ENCODE data around the gene BCKDHB. TPM values are rescaled to one million over a fixed set of nuclear protein-coding genes. Genes with fewer than 3 reads are reported as not detected.

Gene BCKDHB
- polyA plus RNA-seq, 2 of the 4 experiments (the other 2 are of a cell fraction) = 7.7 to 15.0 TPM

- ATAC-seq (no peak), DNase-seq (ENCODE audit: low read depth in 1 of 2, low spot score in 1 of 2) (no peak), FAIRE-seq (no peak)
- ChIA-PET POLR2A (interaction anchor here (0.6 kb wide), 1 partner anchor 40 kb away, joined by 4 read pairs; no protein-coding TSS in a partner anchor), CTCF (no interaction called here)
- 100% methylated on average over 1 of the region's 1 CpG for WGBS (ENCODE audit: missing lambda C conversion rate)
- TF ChIP-seq ZC3H11A (IDR thresholded peaks at IDR 0.05) (no peak), SMC3 (IDR thresholded peaks at IDR 0.05) (no peak), RCOR1 (IDR thresholded peaks at IDR 0.05; ENCODE audit: low read depth, low read length) (no peak), RNF2 (IDR thresholded peaks at IDR 0.05; ENCODE audit: borderline replicate concordance, low read depth) (no peak)
- Histone ChIP-seq H3K4me3 (no peak overlapping the region), H3K4me1 (peaks cover 4% of the 10 kb centered on the region), H3K9me3 (no peaks in the 10 kb centered on the region), H3K27ac (no peak overlapping the region), H3K4me2 (no peak overlapping the region)
These were observed 41.7 kb downstream of the BCKDHB start for GRCh38 chr6:80148220-80148619.

GRCh38 chr6:80151635-80152034 lies 45.2 kb downstream of the BCKDHB start:
- H3K4me1 ChIP-seq = no peaks in the 10 kb centered on the region
- H3K4me2 ChIP-seq = no peak overlapping the region
- no peak overlapping the region for H3K27ac ChIP-seq
- TF ChIP-seq TFCP2L1 (CRISPR knock-in tag; IDR thresholded peaks at IDR 0.05) (no peak), EHMT2 (IDR thresholded peaks at IDR 0.05; ENCODE audit: low read depth) (no peak), HES2 (IDR thresholded peaks at IDR 0.05) (no peak), CEBPB (IDR thresholded peaks at IDR 0.05) (no peak), REST (IDR thresholded peaks at IDR 0.05) (no peak), HOXB13 (CRISPR knock-in tag; IDR thresholded peaks at IDR 0.05; ENCODE audit: low read depth) (no peak), FOSL2 (IDR thresholded peaks at IDR 0.05) (no peak), FOSL2 (CRISPR knock-in tag; IDR thresholded peaks at IDR 0.05) (no peak), MAFK (IDR thresholded peaks at IDR 0.05; ENCODE audit: partially characterized antibody) (no peak), KDM5A (IDR thresholded peaks at IDR 0.05) (no peak), ATOH8 (CRISPR knock-in tag; IDR thresholded peaks at IDR 0.05; ENCODE audit: low read depth) (no peak), RFX5 (IDR thresholded peaks at IDR 0.05) (no peak), USF2 (IDR thresholded peaks at IDR 0.05) (no peak), KDM1A (IDR thresholded peaks at IDR 0.05; ENCODE audit: low read depth) (no peak), TP53 (CRISPR knock-in tag; IDR thresholded peaks at IDR 0.05) (no peak), BHLHE40 (IDR thresholded peaks at IDR 0.05; ENCODE audit: low read depth, low read length) (no peak)
- DNase-seq (ENCODE audit: low read depth in 1 of 2, low spot score in 1 of 2) (no peak), ATAC-seq (no peak), FAIRE-seq (no peak)
- ChIA-PET CTCF (interaction anchor here (0.6 to 1.1 kb wide), 2 partner anchors 19 to 1885 kb away, joined by 3 read pairs; no protein-coding TSS in a partner anchor), POLR2A (interaction anchor here (1.2 kb wide), 1 partner anchor 46 kb away, joined by 3 read pairs; no protein-coding TSS in a partner anchor)
- H3K4me3 ChIP-seq = no peak overlapping the region
- WGBS (ENCODE audit: missing lambda C conversion rate) = 86% methylated on average over 2 of the region's 2 CpGs
- H3K9me3 ChIP-seq = no peaks in the 10 kb centered on the region

- FAIRE-seq (no peak), ATAC-seq (no peak), DNase-seq (ENCODE audit: low read depth in 1 of 2, low spot score in 1 of 2) (no peak)
- ChIA-PET POLR2A (no interaction called here), CTCF (no interaction called here)
- 95% methylated on average over 2 of the region's 2 CpGs for WGBS (ENCODE audit: missing lambda C conversion rate)
- TF ChIP-seq PHF8 (IDR thresholded peaks at IDR 0.05; ENCODE audit: borderline replicate concordance, low read depth) = no peak
- no peak for TF ChIP-seq POLR2AphosphoS2 (conservative IDR thresholded peaks at IDR 0.05; ENCODE audit: low read length)
- no peak for TF ChIP-seq KDM1A (IDR thresholded peaks at IDR 0.05; ENCODE audit: low read depth)
- no peak for TF ChIP-seq SMC3 (IDR thresholded peaks at IDR 0.05)
- TF ChIP-seq NPAS2 (CRISPR knock-in tag; IDR thresholded peaks at IDR 0.05; ENCODE audit: borderline replicate concordance) = no peak
- Histone ChIP-seq H3K4me1 (no peaks in the 10 kb centered on the region), H3K9me3 (no peaks in the 10 kb centered on the region), H3K4me2 (no peak overlapping the region), H3K27ac (no peak overlapping the region), H3K4me3 (no peak overlapping the region)
These were observed 47.7 kb downstream of the BCKDHB start for GRCh38 chr6:80154160-80154559.

Data from A549 (cell line).